DND-41 (cell line): ENCODE results near the gene OR56A1.

ENCODE experiments used
- EZH2 ChIP-seq: IDR thresholded peaks from 3 replicates; pipeline ENCODE4 v1.6.1; 2012; ENCODE audit warnings: borderline replicate concordance, low read depth, mild to moderate bottlenecking, moderate library complexity, low read length, inconsistent platforms; ENCODE audit not compliant: severe bottlenecking
- TF ChIP-seq, protein P1 (sequence below): IDR thresholded peaks from 2 replicates; pipeline ENCODE4 v1.5.1; 2012; ENCODE audit warnings: borderline replicate concordance, low read length, moderate library complexity, mild to moderate bottlenecking; ENCODE audit not compliant: poor library complexity, severe bottlenecking; ENCODE audit errors: extremely low read depth

DNA sequence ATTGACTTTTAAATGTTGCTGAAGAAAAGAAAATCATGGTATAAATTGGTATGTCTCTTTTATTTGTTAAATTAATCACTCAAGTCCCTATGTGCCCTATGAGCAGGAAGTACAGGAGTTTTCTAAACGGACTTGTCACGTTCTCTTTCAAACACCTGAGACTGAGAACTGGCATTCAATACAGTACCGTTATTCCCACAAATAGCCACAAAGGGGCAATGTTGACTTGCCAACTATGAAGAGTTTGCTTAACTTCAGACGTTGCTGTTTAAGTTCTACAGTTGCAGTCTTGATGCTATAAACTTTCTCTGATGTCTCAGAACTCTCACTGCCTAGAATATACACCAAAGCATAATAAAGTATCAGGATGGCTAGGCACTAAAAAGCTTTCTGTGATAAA is 7.6 kb downstream of the OR56A1 start:
- TF ChIP-seq EZH2 = no peak
- TF ChIP-seq, protein P1, sequence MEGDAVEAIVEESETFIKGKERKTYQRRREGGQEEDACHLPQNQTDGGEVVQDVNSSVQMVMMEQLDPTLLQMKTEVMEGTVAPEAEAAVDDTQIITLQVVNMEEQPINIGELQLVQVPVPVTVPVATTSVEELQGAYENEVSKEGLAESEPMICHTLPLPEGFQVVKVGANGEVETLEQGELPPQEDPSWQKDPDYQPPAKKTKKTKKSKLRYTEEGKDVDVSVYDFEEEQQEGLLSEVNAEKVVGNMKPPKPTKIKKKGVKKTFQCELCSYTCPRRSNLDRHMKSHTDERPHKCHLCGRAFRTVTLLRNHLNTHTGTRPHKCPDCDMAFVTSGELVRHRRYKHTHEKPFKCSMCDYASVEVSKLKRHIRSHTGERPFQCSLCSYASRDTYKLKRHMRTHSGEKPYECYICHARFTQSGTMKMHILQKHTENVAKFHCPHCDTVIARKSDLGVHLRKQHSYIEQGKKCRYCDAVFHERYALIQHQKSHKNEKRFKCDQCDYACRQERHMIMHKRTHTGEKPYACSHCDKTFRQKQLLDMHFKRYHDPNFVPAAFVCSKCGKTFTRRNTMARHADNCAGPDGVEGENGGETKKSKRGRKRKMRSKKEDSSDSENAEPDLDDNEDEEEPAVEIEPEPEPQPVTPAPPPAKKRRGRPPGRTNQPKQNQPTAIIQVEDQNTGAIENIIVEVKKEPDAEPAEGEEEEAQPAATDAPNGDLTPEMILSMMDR = peak; percentile 64
